ENCODE results near the gene STXBP1. TPM values are rescaled to one million over a fixed set of nuclear protein-coding genes. Genes with fewer than 3 reads are reported as not detected.

The STXBP1 gene
- total and polyA plus RNA-seq, 9 of the 15 experiments (the other 6 are each of a cell fraction or from before 2014, with no cell fraction given) = 4.6 to 35.1 (median 9.7) TPM

GRCh38 chr9:127698985-127699670, 87.1 kb downstream of the STXBP1 start (continued):
- no peak for TF ChIP-seq ZHX1 (conservative IDR thresholded peaks at IDR 0.05; ENCODE audit: low read length)
- TF ChIP-seq ZNF324 (CRISPR knock-in tag; IDR thresholded peaks at IDR 0.05) = no peak
- no peak for TF ChIP-seq GTF2B (IDR thresholded peaks at IDR 0.05; ENCODE audit: extremely low read depth, insufficient read length)
- 0 out of 2 replicates have a peak, but pooled peaks have one; percentile 31 for TF ChIP-seq ZNF134 (CRISPR knock-in tag; conservative IDR thresholded peaks at IDR 0.05)
- TF ChIP-seq SREBF2 (CRISPR knock-in tag; IDR thresholded peaks at IDR 0.05) = no peak
- TF ChIP-seq, protein P1, sequence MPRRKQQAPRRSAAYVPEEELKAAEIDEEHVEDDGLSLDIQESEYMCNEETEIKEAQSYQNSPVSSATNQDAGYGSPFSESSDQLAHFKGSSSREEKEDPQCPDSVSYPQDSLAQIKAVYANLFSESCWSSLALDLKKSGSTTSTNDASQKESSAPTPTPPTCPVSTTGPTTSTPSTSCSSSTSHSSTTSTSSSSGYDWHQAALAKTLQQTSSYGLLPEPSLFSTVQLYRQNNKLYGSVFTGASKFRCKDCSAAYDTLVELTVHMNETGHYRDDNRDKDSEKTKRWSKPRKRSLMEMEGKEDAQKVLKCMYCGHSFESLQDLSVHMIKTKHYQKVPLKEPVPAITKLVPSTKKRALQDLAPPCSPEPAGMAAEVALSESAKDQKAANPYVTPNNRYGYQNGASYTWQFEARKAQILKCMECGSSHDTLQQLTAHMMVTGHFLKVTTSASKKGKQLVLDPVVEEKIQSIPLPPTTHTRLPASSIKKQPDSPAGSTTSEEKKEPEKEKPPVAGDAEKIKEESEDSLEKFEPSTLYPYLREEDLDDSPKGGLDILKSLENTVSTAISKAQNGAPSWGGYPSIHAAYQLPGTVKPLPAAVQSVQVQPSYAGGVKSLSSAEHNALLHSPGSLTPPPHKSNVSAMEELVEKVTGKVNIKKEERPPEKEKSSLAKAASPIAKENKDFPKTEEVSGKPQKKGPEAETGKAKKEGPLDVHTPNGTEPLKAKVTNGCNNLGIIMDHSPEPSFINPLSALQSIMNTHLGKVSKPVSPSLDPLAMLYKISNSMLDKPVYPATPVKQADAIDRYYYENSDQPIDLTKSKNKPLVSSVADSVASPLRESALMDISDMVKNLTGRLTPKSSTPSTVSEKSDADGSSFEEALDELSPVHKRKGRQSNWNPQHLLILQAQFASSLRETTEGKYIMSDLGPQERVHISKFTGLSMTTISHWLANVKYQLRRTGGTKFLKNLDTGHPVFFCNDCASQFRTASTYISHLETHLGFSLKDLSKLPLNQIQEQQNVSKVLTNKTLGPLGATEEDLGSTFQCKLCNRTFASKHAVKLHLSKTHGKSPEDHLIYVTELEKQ (CRISPR knock-in tag; IDR thresholded peaks at IDR 0.05) = no peak
- no peak for TF ChIP-seq SOX6 (IDR thresholded peaks at IDR 0.05)
- no peak for TF ChIP-seq NR2C2 (CRISPR knock-in tag; IDR thresholded peaks at IDR 0.05)
- TF ChIP-seq NR2C2 (tag; IDR thresholded peaks at IDR 0.05) = peak; percentile 79
- no peak for TF ChIP-seq NCOA6 (IDR thresholded peaks at IDR 0.05)
- TF ChIP-seq MEIS2 (IDR thresholded peaks at IDR 0.05; ENCODE audit: partially characterized antibody) = no peak
- TF ChIP-seq KDM5B (IDR thresholded peaks at IDR 0.05; ENCODE audit: insufficient replicate concordance, low read depth, low read length) = peak; percentile 89
- TF ChIP-seq JUN (IDR thresholded peaks at IDR 0.05; ENCODE audit: borderline replicate concordance, low read depth, low read length) = peak; percentile 27; the same call in 1 of the 2 replicates
- no peak for TF ChIP-seq JUN (CRISPR knock-in tag; IDR thresholded peaks at IDR 0.05; ENCODE audit: borderline replicate concordance)
- TF ChIP-seq ID3 (CRISPR knock-in tag; IDR thresholded peaks at IDR 0.05) = no peak
- TF ChIP-seq ID3 (tag; IDR thresholded peaks at IDR 0.05) = peak; percentile 95
- TF ChIP-seq HMG20B (CRISPR knock-in tag; IDR thresholded peaks at IDR 0.05) = no peak
- peak; percentile 68 for TF ChIP-seq KLF6 (CRISPR knock-in tag; IDR thresholded peaks at IDR 0.05; ENCODE audit: borderline replicate concordance)
- TF ChIP-seq NCOA4 (IDR thresholded peaks at IDR 0.05; ENCODE audit: partially characterized antibody) = no peak
- TF ChIP-seq GATAD2B (IDR thresholded peaks at IDR 0.05; ENCODE audit: borderline replicate concordance) = 0 out of 2 replicates have a peak, but pooled peaks have one; percentile 13
- peak; percentile 58; the same call in 1 of the 2 replicates for TF ChIP-seq SRSF1 (IDR thresholded peaks at IDR 0.05; ENCODE audit: low read depth, low read length)
- no peak; the same call in 1 of the 2 replicates for TF ChIP-seq GATAD2A (IDR thresholded peaks at IDR 0.05)

Data from K562 (cell line).